HS-5 (cell line): ENCODE results near the gene STAB2.

ENCODE experiments used
- DNase-seq: peaks from one replicate; pipeline ENCODE4 v3.0.0-alpha.2; 2012; ENCODE audit warnings: low read depth

Gene STAB2

GRCh38 chr12:103580026-103580425 lies 7.0 kb upstream of the STAB2 start:
- DNase-seq: no peak

GRCh38 chr12:103583008-103583407 lies 4.1 kb upstream of the STAB2 start:
- no peak for DNase-seq

- no peak for DNase-seq
These were observed 941 bp upstream of the STAB2 start for GRCh38 chr12:103586132-103586531.

- DNase-seq: no peak
These were observed 1.6 kb downstream of the STAB2 start for GRCh38 chr12:103588680-103589079.

GRCh38 chr12:103589517-103589916 lies 2.4 kb downstream of the STAB2 start:
- no peak for DNase-seq

- DNase-seq: no peak
These were observed 3.2 kb downstream of the STAB2 start for GRCh38 chr12:103590271-103590670.

- no peak for DNase-seq
These were observed 9.9 kb downstream of the STAB2 start for GRCh38 chr12:103596981-103597380.

- no peak for DNase-seq
These were observed 12.2 kb downstream of the STAB2 start for GRCh38 chr12:103599274-103599673.

GRCh38 chr12:103600967-103601728 lies 14.1 kb downstream of the STAB2 start:
- DNase-seq: no peak

GRCh38 chr12:103620395-103620794 lies 33.3 kb downstream of the STAB2 start:
- DNase-seq: no peak

- no peak for DNase-seq
These were observed 36.6 kb downstream of the STAB2 start for GRCh38 chr12:103623716-103624115.

- no peak for DNase-seq
These were observed 39.4 kb downstream of the STAB2 start for GRCh38 chr12:103626498-103626897.

GRCh38 chr12:103627189-103627855 lies 40.2 kb downstream of the STAB2 start:
- no peak for DNase-seq

- DNase-seq: no peak
These were observed 45.6 kb downstream of the STAB2 start for GRCh38 chr12:103632554-103633216.

GRCh38 chr12:103634732-103635131 lies 47.7 kb downstream of the STAB2 start:
- DNase-seq: no peak

GRCh38 chr12:103635419-103635818 lies 48.3 kb downstream of the STAB2 start:
- no peak for DNase-seq

- no peak for DNase-seq
These were observed 49.9 kb downstream of the STAB2 start for GRCh38 chr12:103637021-103637420.

- no peak for DNase-seq
These were observed 50.4 kb downstream of the STAB2 start for GRCh38 chr12:103637429-103637828.

- no peak for DNase-seq
These were observed 52.9 kb downstream of the STAB2 start for GRCh38 chr12:103639983-103640382.

- DNase-seq: no peak
These were observed 53.3 kb downstream of the STAB2 start for GRCh38 chr12:103640410-103640809.

- DNase-seq: no peak
These were observed 53.8 kb downstream of the STAB2 start for GRCh38 chr12:103640831-103641230.

- no peak for DNase-seq
These were observed 55.3 kb downstream of the STAB2 start for GRCh38 chr12:103642240-103642864.

GRCh38 chr12:103645202-103645601 lies 58.1 kb downstream of the STAB2 start:
- DNase-seq: no peak
